Central memory CD8-positive, alpha-beta T cell (primary cell): ENCODE data around the gene CD300A.

Experiments used
- ATAC-seq: fragments of 150-1000 bp; cut with Tn5 transposase; replicated peaks from 2 replicates; pipeline ENCODE4 v1.10.0; 2022; ENCODE audit warnings: mild to moderate bottlenecking, moderate FRiP score, moderate number of reproducible peaks; ENCODE audit not compliant: poor library complexity, severe bottlenecking; ENCODE audit errors: extremely low read depth
- DNase-seq, 2 donors: peaks; one replicate each; pipeline ENCODE4 v3.0.0; 2021; ENCODE audit warnings: low spot score in 2 of 2
- H3K27ac Mint-ChIP-seq: one replicate; pipeline ENCODE4 v1.8.0; 2022; ENCODE audit warnings: low read depth, mild to moderate bottlenecking, moderate library complexity, mixed read lengths
- H3K27me3 Mint-ChIP-seq: one replicate; pipeline ENCODE4 v1.8.0; 2022; ENCODE audit warnings: mixed read lengths
- H3K36me3 Mint-ChIP-seq: one replicate; pipeline ENCODE4 v1.8.0; 2022; ENCODE audit warnings: mild to moderate bottlenecking, moderate library complexity, mixed read lengths; ENCODE audit not compliant: insufficient read depth
- H3K4me1 Mint-ChIP-seq: one replicate; pipeline ENCODE4 v1.8.0; 2022; ENCODE audit warnings: mixed read lengths
- H3K4me3 Mint-ChIP-seq: one replicate; pipeline ENCODE4 v1.8.0; 2022; ENCODE audit warnings: mild to moderate bottlenecking, moderate library complexity, mixed read lengths
- H3K9me3 Mint-ChIP-seq: one replicate; pipeline ENCODE4 v1.8.0; 2022; ENCODE audit warnings: mixed read lengths

The CD300A gene

DNA sequence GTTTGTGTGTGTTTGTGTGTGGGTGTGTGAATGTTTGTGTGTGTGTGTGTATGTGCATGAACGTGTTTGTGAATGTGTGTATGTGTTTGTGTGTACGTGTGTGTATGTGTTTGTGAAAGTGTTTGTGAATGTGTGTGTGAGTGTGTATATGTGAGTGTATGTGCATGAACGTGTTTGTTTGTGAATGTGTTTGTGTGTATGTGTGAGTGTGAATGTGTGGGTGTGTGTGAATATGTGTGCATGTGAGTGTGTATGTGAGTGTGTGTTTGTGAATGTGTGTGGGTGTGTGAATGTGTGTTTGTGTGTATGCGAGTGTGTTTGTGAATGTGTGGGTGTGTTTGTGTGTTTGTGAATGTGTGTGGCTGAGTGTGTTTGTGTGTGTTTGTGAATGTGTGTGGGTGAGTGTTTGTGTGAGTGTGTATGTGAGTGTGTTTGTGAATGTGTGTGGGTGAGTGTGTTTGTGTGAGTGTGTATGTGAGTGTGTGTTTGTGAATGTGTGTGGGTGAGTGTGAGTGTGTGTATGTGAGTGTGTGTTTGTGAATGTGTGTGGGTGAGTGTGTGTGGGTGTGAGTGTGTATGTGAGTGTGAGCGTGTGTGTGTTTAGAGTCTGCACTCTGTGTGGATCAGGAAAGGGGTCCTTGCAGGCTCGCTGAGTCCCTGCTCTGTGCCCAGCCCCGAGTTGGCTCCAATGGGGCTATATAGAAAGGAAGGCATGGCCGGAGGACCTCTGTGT lies 890 bp upstream of the CD300A start:
- H3K4me1 Mint-ChIP-seq, result peaks cover 31% of the 10 kb centered on the region
- H3K9me3 Mint-ChIP-seq, result no peaks in the 10 kb centered on the region
- no peak overlapping the region for H3K4me3 Mint-ChIP-seq
- H3K27me3 Mint-ChIP-seq, result no peaks in the 10 kb centered on the region
- no peak overlapping the region for H3K27ac Mint-ChIP-seq
- ATAC-seq (no peak), DNase-seq (no peak)
- peaks cover 7% of the 10 kb centered on the region for H3K36me3 Mint-ChIP-seq

DNA sequence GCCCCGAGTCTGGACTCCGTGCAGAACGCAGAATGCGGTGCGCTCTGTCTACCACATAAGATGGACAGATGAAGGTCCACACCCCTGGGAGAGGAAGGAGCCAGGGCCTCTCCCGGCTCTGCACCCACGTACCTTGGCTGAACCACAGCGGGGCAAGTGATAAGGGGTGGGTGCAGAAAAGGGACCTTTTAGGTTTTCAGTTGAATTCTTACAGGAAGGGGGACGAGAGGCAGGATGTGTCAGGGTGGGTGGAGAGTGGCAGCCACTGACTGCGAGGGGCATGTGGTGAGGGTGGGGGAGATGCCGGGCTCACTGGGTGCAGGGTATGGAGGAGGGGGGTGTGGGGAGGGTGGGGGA lies 372 bp downstream of the CD300A start:
- DNase-seq, result no peak

GRCh38 chr17:74467221-74467951 lies 952 bp downstream of the CD300A start:
- Mint-ChIP-seq H3K36me3 (peaks cover 17% of the 10 kb centered on the region), H3K9me3 (no peaks in the 10 kb centered on the region), H3K27ac (no peak overlapping the region), H3K27me3 (no peaks in the 10 kb centered on the region), H3K4me3 (no peak overlapping the region), H3K4me1 (peaks cover 40% of the 10 kb centered on the region)
- no peak for ATAC-seq
- no peak for DNase-seq

More for the DNA sequence above, 372 bp downstream of the CD300A start:
- Mint-ChIP-seq H3K9me3 (no peaks in the 10 kb centered on the region), H3K27ac (no peak overlapping the region), H3K4me3 (no peak overlapping the region), H3K27me3 (no peaks in the 10 kb centered on the region), H3K4me1 (peaks cover 35% of the 10 kb centered on the region), H3K36me3 (peaks cover 14% of the 10 kb centered on the region)
- peak; percentile 7 for ATAC-seq

- H3K27me3 Mint-ChIP-seq, result no peaks in the 10 kb centered on the region
- H3K9me3 Mint-ChIP-seq, result no peaks in the 10 kb centered on the region
- H3K4me1 Mint-ChIP-seq, result peaks cover 59% of the 10 kb centered on the region
- peaks cover 35% of the 10 kb centered on the region for H3K36me3 Mint-ChIP-seq
- ATAC-seq, result no peak
- H3K27ac Mint-ChIP-seq, result peak overlapping the region; percentile 95
- H3K4me3 Mint-ChIP-seq, result peak overlapping the region; percentile 67
- DNase-seq, result no peak
Measured at GRCh38 chr17:74471341-74471740, 4.9 kb downstream of the CD300A start.

DNA sequence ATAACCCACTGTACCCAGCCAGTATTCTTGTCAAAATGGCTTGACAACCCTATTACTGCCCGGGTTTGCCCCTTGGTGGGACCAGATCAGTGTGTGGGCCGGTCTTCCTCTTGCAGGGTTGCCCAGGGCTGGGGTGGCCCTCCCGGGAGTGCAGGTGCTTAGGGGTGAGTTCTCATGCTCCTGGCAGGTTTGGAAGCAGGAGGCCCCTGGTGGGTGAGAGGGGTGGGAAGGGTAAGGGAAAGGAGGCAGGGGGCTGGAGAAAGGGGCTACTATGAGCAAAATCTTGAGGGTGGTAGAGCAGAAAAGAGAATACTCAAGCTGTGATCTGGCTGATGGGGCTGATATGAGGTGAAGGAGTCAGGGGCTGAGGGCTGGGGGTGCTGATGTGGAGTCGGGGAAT lies 6.5 kb downstream of the CD300A start:
- Mint-ChIP-seq H3K4me1 (peaks cover 71% of the 10 kb centered on the region), H3K9me3 (no peaks in the 10 kb centered on the region), H3K4me3 (peak overlapping the region; percentile 69), H3K27ac (peak overlapping the region; percentile 95), H3K27me3 (no peaks in the 10 kb centered on the region), H3K36me3 (peaks cover 39% of the 10 kb centered on the region)
- ATAC-seq, result no peak
- DNase-seq, result no peak

- peak overlapping the region; percentile 69 for H3K4me3 Mint-ChIP-seq
- H3K4me1 Mint-ChIP-seq, result peaks cover 75% of the 10 kb centered on the region
- H3K27ac Mint-ChIP-seq, result peak overlapping the region; percentile 95
- no peaks in the 10 kb centered on the region for H3K9me3 Mint-ChIP-seq
- peaks cover 41% of the 10 kb centered on the region for H3K36me3 Mint-ChIP-seq
- no peaks in the 10 kb centered on the region for H3K27me3 Mint-ChIP-seq
- ATAC-seq, result no peak
- DNase-seq, result no peak
Measured at GRCh38 chr17:74473294-74473693, 6.9 kb downstream of the CD300A start.

DNA sequence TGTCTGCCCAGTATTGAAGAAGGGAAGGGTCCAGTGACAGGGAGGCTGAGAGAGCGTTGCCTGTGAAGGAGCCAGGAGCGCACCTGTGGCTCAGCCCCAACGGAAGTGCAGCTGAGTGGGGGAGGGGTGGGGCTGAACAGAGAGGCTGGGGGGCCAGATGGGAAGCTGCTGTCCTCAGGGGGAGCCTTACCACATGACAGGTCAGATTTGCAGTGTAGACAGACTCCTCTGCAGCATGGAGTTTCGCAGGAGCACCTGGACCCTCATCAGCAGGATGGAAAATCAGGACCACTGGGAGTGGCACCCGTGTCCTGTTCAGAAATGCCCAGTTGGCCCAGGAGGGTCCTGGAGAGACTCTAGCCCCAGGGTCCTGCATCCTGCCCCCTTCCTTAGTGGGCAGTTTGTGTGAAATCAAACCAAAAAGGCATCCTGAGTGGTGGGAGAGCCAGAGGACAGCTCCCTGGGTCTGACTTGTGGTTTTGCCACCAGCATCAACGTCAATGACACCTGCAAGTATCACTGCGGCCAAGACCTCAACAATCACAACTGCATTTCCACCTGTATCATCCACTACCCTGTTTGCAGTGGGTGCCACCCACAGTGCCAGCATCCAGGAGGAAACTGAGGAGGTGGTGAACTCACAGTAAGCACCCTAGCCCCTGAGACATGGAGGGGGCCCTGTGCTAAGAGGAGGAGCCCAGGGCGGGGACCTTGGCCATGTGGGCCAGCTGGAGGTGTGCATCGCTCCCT lies 7.8 kb downstream of the CD300A start:
- Mint-ChIP-seq H3K36me3 (peaks cover 41% of the 10 kb centered on the region), H3K4me1 (peaks cover 84% of the 10 kb centered on the region), H3K9me3 (no peaks in the 10 kb centered on the region), H3K27me3 (no peaks in the 10 kb centered on the region), H3K4me3 (peak overlapping the region; percentile 69), H3K27ac (peak overlapping the region; percentile 95)
- DNase-seq, result peak in 1 of 2 donors; percentile 62
- peak; percentile 79 for ATAC-seq

DNA sequence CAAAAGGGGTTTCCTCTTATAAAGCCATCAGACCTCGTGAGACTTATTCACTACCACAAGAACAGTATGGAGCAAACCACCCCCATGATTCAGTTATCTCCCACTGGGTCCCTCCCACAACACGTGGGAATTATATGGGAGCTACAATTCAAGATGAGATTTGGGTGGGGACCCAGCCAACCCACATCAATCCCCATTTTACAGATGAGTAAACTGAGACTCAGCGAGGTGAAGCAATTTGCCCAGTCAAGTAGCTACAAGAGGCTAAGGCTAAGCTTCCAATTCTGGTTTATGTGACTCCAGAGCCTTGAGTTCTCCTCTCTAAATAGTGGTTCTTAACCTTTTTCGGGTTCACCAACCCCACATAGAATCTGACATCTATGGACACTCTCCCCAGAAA lies 8.8 kb downstream of the CD300A start:
- peaks cover 42% of the 10 kb centered on the region for H3K36me3 Mint-ChIP-seq
- no peak for ATAC-seq
- H3K9me3 Mint-ChIP-seq, result no peaks in the 10 kb centered on the region
- peak overlapping the region; percentile 69 for H3K4me3 Mint-ChIP-seq
- peak overlapping the region; percentile 95 for H3K27ac Mint-ChIP-seq
- peaks cover 89% of the 10 kb centered on the region for H3K4me1 Mint-ChIP-seq
- no peak for DNase-seq
- no peaks in the 10 kb centered on the region for H3K27me3 Mint-ChIP-seq

DNA sequence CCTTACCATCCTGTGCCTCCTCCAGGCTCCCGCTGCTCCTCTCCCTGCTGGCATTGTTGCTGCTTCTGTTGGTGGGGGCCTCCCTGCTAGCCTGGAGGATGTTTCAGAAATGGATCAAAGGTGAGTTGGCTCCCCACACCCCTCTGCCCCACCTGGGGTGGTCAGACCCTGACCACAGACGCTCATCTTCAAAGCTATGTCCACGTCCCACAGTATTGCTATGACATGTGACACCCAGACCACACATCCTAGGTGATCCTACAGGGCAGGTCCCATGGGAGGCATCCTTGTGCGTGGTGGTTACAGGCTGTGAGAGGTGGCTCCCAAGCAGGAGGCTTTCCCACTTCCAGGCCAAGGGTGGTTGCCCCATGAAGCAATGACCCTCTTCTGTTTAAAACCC lies 11.0 kb downstream of the CD300A start:
- no peak for ATAC-seq
- Mint-ChIP-seq H3K9me3 (no peaks in the 10 kb centered on the region), H3K4me3 (peak overlapping the region; percentile 66), H3K27me3 (no peaks in the 10 kb centered on the region), H3K36me3 (peaks cover 39% of the 10 kb centered on the region), H3K27ac (peak overlapping the region; percentile 93), H3K4me1 (peaks cover 90% of the 10 kb centered on the region)
- no peak for DNase-seq

DNA sequence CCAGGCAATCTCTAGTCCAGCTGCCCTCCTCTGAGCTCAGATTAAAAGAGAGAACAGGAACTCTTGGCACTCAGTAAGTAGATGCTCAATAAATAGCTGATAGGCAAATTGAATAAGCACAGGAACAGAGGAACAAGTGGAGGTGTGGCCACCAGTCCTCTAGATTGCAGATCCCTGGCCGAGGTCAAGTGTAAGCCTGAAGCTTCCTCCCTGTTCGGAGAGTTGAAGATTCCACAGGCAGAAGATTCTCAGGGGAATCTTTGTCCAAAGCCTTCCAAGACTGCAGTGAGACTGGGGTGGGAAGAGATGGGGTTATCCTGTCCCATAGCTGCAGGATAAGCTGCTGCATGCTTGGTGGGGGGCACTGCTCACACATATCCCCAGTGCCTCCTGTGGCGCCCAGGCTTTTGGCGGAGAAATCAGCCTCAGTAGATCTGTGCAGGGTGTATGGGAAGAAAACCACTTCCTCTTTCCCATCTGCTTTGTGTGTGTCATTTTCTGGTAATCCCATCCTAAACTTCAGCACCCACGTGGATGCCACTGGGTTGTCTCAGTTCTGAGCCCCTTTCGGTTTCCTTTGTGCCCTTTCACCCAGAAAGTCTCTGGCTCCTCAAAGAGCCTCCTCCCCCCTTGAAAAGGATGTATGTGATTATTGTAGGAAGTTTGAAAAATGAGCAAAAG lies 12.1 kb downstream of the CD300A start:
- H3K27me3 Mint-ChIP-seq, result no peaks in the 10 kb centered on the region
- H3K27ac Mint-ChIP-seq, result peak overlapping the region; percentile 93
- peaks cover 44% of the 10 kb centered on the region for H3K36me3 Mint-ChIP-seq
- H3K4me3 Mint-ChIP-seq, result peak overlapping the region; percentile 66
- peaks cover 85% of the 10 kb centered on the region for H3K4me1 Mint-ChIP-seq
- DNase-seq, result no peak
- no peaks in the 10 kb centered on the region for H3K9me3 Mint-ChIP-seq
- ATAC-seq, result peak; percentile 55

DNA sequence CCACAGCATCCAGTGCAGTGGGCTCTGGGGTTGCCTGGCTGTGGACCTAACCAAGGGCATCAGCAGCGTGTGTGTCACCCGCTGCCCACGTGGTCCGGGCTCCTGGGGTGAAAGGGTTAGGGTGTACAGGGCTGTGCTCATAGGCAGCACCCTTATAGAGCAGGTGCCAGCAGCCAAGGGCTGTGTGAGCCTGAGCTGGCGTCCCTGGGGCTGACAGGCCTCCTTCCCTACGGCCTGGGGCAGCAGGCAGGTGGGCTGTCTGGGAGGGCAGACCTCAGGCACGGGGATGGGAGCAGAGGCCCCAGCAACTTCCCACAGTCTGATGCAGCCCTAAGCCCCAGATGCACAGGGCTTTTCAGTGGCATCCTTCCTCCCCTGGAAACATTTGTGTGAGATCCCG lies 13.9 kb downstream of the CD300A start:
- H3K9me3 Mint-ChIP-seq, result no peaks in the 10 kb centered on the region
- peaks cover 68% of the 10 kb centered on the region for H3K4me1 Mint-ChIP-seq
- peaks cover 34% of the 10 kb centered on the region for H3K36me3 Mint-ChIP-seq
- DNase-seq (no peak), ATAC-seq (no peak)
- H3K4me3 Mint-ChIP-seq, result peak overlapping the region; percentile 66
- no peaks in the 10 kb centered on the region for H3K27me3 Mint-ChIP-seq
- H3K27ac Mint-ChIP-seq, result peak overlapping the region; percentile 93

- peaks cover 60% of the 10 kb centered on the region for H3K4me1 Mint-ChIP-seq
- H3K36me3 Mint-ChIP-seq, result peaks cover 26% of the 10 kb centered on the region
- ATAC-seq (no peak), DNase-seq (no peak)
- H3K27ac Mint-ChIP-seq, result peak overlapping the region; percentile 93
- no peaks in the 10 kb centered on the region for H3K9me3 Mint-ChIP-seq
- no peak overlapping the region for H3K4me3 Mint-ChIP-seq
- H3K27me3 Mint-ChIP-seq, result no peaks in the 10 kb centered on the region
Measured at GRCh38 chr17:74481621-74482020, 15.2 kb downstream of the CD300A start.
